DMS53 treated with DMSO at 0.1 percent for 48 hours (cell line): ENCODE results near the gene AS3MT.
A peak's percentile ranks its signal among the peaks of the same experiment; 100 is the strongest.
"Not testable (repeated sequence)": the region's sequence is repeated elsewhere in the genome, so short reads cannot be mapped to it uniquely, and the experiment has no call there.

ENCODE experiments used
- DNase-seq: peaks from one replicate; lab custom pipeline; 2025; ENCODE audit not compliant: unreplicated experiment; lab: John Stamatoyannopoulos, UW

Gene AS3MT

DNA sequence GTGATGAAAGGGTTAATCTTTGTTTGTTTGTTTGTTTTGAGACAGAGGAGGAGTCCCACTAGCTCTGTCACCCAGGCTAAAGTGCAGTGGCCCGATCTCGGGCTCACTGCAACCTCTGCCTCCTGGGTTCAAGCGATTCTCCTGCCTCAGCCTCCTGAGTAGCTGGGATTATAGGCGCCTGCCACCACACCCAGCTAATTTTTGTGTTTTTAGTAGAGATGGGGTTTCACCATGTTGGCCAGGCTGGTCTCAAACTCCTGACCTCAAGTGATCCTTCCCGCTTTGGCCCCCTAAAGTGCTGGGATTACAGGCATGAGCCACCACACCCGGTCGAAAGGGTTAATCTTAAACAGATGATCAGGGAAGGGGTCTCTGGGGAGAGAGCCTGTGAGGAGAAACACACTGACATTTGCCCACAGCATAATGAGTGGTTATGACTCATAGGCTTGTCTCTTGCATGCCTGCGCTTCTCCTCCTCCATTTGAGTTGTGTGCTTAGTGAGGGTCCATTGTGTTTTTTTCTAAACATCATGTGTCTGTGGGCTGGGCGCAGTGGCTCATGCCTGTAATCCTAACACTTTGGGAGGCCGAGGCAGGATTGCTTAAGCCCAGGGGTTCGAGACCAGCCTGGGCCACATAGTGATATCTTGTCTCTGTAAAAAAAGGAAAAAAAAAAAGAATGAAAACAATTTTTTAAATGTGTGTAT lies 13.4 kb upstream of the AS3MT start:
- DNase-seq, result not testable (repeated sequence)

DNA sequence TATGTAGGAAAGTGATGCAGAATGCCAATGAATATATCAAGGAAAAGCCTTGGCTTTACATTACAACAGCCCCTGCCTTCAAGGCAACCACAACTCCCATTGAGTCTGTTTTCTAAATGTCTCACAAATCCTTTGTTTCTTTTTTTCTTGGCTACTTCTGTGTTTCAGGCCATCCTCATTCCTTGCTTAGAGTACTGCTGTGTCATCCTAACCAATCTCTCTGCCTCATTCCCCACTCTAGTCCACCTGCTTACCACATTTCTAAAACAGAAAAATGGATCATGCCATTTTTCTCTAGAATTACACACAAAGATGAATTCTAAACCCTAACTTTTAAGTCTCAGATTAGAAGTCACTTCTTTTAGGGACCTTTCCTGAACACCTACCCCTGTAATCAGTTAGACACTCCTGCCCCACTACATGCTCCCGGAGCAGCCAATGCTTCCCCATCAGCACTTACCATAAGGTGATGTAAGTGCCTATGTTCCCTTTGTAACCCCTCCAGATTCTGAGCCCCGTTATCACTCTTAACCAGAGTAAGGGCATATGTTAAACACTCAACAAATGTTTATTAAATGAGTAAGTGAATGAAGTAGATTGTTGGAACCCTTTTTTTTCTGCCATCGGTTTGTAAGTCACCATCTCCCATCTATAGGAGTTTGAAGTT lies 12.4 kb upstream of the AS3MT start:
- no peak for DNase-seq

DNA sequence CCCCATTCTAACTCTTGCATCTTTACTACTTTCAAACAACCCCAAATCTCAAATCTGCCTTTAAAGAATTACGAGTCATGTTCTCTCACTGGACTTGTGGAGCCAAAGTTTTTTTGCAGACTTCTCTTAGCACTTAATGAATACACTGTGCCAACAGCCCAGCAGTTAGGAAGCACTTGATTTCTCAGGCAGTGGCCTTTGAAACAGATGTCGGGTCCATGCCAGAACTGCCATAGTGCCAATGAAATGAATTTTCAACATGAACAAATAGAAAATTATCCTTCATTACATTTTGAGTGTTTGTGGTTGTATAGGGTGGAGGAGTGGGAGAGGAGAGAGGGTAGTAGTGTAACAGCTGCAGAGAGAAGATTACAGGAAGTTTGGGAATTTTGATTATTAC lies 9.4 kb upstream of the AS3MT start:
- DNase-seq, result no peak

DNA sequence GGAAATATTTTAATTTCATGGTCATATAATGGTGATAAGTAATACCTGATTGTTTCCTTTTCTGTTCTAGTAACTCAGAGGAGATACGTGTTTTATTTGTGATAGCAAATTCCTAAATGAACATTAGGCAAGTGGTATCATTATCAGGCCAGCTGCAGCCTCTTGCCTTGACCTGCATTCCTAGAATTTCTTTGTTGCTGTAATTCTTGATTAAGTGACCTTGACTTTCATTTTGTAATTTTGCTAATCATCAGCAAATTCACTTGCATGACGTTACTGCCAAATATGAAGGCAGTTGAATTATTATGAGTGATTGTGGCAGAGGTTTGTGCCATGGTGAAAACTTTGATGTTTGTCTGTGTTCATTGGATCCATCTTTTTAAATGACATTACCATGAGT lies 5.6 kb upstream of the AS3MT start:
- no peak for DNase-seq

DNA sequence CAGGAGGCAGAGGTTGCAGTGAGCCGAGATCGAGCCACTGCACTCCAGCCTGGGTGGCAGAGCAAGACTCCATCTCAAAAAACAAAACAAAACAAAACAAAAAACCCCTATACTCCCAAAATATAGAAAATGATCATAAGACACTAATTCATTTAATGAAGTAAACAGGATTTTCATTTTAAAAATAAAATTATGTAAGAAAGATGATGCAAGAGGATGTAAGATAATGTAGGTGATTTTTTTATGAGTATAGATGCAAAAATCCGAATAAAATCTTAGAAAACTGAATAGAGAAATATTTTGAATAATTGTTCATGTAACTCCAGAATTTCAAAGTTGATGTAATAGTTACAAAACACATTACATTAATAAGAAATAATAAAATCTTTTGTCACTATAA lies 3.6 kb upstream of the AS3MT start:
- no peak for DNase-seq

DNA sequence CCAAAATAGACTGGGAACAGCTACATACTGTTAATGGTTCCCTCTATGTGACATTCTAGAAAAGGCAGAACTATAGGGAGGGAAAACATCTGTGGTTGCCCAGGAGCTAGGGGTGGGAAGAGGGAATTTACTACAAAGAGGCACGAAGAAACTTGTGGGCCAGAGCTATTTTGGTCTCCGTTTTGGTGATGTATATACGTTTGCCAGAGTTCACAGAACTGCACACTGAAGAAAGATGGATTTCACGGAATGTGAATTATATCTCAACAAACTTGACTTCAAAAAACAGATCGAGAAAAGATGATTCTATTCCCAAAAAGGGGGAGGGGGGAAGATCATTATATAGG lies 386 bp upstream of the AS3MT start:
- no peak for DNase-seq

DNA sequence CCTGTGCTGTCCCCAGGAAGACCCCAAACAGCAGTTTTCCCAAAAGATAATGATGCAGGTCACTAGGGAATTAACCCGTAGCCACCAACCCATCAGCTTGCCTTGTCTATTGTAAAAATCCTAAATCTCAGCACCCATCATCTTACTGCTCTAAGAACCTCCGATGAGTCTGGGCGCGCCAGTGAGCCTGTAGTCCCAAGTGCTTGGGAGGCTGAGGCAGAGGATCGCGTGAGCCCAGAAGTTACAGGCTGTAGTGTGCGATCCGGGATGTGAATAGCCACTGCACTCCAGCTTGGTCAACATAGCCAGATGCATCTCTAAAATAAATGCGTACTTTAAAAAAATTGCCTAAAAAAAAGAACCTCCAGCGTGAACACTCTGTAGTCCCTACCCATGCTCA lies 951 bp downstream of the AS3MT start:
- DNase-seq, result no peak

DNA sequence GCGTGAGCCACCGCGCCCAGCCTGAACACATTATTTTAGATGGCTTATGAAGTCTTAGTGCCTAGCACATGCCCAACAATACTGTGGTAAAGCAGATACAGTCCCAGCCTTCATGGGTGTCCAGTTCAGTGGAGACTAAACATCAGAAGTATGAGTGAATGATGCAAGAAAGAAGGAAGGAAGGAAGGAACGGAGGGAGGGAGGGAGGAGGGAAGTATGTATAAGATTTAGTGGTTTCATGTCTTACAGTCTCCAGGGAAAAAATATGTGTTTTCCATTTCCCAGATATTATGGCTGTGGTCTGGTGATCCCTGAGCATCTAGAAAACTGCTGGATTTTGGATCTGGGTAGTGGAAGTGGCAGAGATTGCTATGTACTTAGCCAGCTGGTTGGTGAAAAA lies 2.9 kb downstream of the AS3MT start:
- no peak for DNase-seq

DNA sequence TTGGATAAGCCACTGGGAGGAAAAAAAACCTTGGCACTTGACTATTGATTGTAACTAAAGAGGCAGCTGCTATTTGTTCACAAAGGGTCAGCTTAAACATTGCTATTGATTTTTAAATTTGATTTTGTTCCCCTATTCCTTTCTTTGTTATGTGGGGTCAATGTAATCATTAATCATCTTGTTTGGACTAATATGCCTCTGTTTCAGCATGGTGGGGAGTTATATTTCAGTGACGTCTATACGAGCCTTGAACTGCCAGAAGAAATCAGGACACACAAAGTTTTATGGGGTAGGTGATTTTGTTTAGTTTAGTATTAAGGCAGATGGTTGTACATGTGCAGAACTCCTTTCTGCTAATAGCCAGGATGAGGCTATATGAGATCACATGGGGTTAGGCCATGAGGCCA lies 7.5 kb downstream of the AS3MT start:
- DNase-seq, result no peak

DNA sequence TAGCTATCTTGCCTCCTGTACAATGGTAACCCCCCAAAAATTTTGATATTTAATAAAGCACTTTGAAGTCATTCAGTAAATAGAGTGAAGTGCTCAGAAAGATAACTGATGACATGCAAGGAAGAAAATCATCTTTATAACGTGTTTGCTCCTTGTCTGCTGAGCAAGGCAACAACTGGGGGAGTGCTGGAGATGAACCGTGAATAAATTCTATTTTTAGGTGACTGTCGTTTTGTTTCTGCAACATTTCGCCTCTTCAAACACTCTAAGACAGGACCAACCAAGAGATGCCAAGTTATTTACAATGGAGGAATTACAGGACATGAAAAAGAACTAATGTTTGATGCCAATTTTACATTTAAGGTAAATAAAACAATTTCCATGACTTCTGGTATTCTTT lies 9.4 kb downstream of the AS3MT start:
- DNase-seq, result no peak

DNA sequence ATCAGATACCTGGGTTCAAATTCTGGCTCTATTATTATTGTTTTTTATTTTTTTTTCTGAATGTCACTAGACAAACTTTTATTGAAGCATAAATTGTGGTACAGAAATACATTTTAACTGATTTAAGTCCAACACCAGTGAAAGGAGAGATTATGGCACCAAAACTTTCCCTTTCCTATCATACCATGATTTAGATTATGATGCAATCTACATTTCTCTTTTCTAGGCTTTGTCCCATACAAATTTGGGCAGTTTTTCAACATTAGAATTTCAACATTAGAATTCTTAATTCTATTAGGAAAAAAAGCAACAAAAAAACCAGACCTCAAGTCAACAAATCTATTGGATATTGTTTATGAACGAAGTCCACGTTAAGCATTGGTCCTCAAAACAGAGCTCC lies 11.0 kb downstream of the AS3MT start:
- DNase-seq, result no peak

DNA sequence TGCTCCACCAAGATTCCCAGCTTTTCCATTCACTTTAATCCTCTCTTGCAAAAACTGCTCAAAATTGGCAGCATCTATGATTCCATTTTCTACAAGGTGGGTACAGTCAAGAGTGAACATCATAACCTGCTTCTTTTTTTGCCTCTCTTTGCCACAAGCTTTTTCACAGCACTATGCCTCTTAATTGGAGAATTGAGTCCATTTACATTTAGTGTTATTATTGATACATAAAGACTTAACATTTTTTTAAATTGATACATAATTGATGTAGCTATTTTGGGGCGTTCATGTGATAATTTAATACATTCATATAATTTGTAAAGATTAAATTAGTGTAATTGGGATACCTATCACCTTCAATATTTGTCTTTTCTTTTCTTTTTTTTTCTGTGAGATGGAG lies 18.8 kb downstream of the AS3MT start:
- DNase-seq, result no peak

DNA sequence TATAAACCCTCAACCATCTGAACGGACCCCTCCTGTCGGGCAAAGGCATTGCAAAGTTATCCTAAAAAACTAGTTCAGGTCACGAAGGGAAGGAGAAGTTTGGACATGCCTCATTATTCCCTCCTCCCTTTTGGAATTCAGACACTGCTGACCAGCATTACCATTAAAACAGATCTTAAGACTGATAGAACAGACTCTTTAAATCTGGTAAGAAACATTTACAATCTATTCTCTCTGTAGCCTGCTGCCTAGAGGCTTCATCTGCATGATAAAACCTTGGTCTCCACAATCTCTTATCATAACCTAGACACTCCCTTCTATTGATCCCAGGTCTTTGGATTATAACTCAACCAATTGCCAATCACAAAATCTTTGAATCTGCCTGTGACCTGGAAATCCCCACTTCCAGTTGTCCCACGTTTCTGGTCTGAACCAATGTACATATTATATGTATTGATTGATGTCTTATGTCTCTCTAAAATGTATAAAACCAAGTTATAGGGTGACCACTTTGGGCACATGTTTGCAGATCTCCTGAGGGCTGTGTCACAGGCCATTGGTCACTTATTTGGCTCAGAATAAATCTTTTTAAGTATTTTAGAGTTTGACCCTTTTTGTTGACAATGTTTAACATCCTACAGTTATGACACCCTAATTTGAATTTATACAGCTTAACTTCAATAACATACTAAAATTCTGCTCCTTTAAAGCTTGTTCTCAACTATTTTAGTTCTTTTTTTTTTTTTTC lies 25.4 kb downstream of the AS3MT start:
- DNase-seq, result no peak

DNA sequence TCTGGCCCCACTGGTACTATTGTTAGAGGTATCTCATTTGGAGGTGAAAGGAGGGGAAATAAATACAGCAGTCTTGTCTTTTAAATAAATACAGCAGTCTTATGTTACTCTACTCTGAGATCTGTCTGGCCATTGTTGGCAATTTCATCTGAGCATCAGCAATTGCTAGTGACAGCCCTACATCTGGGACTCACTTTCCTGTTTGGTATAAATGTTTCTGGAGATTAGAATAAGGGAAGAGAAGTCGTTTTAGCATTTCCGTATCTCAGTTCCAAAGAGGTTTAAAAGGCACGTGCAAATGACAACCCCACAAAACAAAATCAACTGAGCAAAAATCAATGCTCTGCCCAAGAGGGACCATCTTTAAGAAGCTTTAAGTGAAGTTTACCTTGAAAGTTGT lies 30.7 kb downstream of the AS3MT start:
- DNase-seq, result no peak

DNA sequence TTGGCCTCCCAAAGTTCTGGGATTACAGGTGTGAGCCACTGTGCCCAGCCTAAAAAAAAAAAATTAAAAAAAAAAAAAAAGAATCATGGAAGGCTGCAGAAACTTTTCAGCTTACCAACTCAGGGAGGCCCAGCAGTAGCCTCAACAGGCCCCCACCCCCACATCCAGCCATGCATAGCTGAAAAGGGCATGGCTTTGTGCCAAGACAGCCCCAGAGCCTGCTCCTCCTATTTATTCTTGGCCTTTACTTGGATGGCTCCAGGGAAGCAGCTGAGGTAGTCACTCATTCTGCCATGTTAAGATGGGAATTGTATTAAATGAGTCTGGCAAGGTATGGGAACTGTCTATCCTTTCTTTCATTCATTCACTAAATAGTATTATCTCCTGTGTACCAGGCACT lies 35.1 kb downstream of the AS3MT start:
- DNase-seq, result no peak

DNA sequence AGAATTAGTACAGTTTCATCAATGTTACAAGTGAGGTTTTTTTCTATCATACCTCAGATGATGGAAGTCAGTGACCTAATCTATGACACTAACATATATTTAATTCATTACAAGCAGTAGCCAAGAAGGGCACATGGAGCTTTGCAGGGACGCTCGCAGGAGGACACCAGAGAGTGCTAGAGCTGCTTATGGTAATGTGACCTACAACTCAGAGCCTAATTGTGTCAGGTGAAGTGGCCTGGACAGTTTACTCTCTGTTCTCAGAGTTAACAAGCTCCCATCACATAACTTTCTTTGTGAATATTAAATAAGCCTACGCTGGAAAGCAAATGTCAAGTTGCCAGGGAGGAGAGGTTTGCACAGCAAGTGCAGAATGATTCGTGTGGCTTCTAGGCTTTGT lies 37.2 kb downstream of the AS3MT start:
- no peak for DNase-seq

DNA sequence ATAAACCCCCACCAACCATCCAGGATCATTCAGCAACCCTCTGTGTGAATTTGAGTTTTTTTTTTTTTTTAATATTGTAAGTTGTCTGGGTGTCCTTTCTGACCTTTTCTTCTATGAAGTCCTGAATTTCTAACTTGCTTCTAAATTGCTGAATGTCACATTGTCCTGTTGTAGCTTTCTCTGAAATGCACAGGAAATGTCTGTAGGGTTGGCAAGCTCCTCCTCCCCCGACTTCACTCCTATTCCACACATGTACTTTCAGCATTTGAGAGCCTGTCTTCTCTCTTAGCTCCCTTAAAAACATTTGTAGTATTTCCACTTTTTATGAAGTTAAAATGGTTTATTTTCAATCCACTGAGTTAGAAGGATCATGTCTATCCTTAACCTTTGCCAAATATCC lies 45.5 kb downstream of the AS3MT start:
- DNase-seq, result no peak

DNA sequence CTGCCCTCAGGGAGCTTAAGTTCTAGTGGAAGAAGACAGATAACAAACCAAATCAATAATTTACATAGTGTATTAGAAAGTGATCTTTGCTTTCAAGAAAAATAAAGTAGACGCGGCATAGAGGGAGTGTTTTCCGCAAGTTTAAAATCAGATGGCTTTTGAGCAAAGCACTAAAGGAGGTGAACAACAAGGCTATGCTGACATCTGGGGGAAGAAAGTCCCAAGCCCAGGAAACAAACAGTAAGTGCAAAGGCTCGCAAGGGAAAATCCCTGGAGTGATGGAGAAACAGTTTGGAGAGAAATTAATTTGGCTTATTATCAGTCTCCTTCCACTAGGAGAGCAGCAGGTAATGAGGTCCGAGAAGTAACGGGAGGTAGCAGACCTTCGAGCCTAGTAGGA lies 46.9 kb downstream of the AS3MT start:
- DNase-seq, result no peak

DNA sequence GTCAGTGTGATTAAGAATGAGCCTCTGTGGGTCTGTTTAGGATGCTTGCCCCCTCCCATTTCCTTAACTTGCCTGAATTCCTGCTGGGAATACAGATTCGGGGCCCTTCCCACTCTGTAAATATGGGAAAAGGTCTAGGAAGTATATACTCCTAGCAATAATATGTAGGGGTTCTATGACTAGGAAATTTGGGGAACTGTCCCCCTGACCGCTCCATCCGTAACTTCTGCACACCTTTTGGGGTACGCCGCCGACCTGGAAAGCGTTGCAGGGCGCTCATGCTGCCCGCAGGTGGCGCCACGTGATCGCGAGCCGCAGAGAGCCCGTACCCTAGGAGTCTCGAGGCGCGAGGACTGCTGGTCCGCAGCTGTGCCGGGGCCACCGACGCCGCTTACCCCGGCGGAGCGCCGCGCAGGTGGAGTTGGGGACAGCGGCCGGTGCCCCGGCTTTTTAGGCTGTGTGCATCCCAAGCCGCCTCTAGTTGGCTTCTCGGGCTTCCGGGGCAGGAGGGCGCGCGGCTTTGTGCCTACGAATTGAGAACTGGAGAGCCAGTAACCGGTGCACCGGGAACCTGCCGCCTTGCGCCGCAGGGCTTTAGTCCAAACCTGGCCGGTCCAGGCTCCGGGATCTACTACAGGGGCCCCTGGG lies 48.2 kb downstream of the AS3MT start:
- peak; percentile 59 for DNase-seq

DNA sequence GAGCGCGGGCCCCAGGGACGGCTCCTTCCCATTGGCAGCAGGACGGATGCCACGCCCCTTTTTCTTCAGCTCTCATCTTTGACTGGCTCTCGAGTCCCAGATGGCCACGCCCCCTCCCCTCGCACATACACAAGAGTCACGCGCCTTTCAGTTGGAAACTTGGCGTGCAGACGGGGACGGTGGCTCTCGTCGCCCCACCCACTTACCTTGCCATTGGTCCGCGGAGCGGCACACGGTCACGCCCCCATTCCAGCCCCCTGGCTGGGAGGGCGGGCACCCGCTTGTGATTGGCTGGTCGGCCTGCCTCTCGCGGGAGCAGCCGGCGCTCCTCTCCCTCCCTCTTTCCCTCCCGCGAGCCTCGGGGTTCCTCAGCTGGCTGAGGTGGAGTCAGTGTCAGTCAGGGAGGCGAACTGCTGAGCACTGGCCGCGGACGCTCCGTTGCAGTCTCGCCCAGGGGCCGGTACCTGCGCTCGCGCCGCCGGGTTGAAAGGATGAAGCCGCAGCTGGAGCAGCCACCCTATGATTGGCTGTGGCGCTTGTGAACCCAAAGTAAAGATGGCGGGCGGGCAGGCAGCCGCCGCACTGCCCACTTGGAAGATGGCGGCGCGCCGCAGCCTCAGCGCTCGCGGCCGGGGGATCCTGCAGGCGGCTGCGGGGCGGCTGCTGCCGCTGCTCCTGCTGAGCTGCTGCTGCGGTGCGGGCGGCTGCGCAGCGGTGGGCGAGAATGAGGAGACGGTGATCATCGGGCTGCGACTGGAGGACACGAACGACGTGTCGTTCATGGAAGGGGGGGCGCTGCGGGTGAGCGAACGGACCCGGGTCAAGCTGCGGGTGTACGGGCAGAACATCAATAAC lies 48.9 kb downstream of the AS3MT start, which contains the start of gene CNNM2:
Gene CNNM2, plus strand, starts transcription at position 333 of the 855 bp plus-strand sequence. Its CDS starts 187 bp downstream, at position 520.
- DNase-seq, result peak; percentile 99

DNA sequence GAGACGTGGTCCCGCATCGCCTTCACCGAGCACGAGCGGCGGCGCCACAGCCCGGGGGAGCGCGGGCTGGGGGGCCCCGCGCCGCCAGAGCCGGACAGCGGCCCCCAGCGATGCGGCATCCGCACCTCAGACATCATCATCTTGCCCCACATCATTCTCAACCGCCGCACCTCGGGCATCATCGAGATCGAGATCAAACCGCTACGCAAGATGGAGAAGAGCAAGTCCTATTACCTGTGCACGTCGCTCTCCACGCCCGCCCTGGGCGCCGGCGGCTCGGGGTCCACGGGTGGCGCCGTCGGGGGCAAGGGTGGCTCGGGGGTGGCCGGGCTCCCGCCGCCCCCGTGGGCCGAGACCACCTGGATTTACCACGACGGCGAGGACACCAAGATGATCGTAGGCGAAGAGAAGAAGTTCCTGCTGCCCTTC lies 49.6 kb downstream of the AS3MT start:
- DNase-seq, result peak; percentile 11
